OCI-LY7 (cell line): ENCODE measurements around the gene DIP2C. TPM values are rescaled to one million over a fixed set of nuclear protein-coding genes. Genes with fewer than 3 reads are reported as not detected.

Experiments used
- BruUV-seq: library from RNA; stranded (reverse); fragments of 400-500 nt; replicated peaks from 2 replicates; lab custom pipeline; 2021; lab: Mats Ljungman, UMichigan
- CTCF ChIA-PET: fragments of 300-600 bp; sonication (Branson Sonifier 250); formaldehyde crosslinking; loops from one replicate; lab custom pipeline; 2022; ENCODE audit warnings: antibody characterized with exemption; ENCODE audit not compliant: unreplicated experiment; lab: Charles Lee
- POLR2A ChIA-PET: fragments of 300-600 bp; sonication (Branson Sonifier 250); formaldehyde crosslinking; loops from one replicate; lab custom pipeline; 2022; ENCODE audit warnings: antibody characterized with exemption; lab: Charles Lee
- DNase-seq: peaks from one replicate; pipeline ENCODE4 v3.0.0-alpha.2; 2015; ENCODE audit warnings: low spot score
- H2AFZ ChIP-seq: fragments of 200-600 bp; sonication (generic), shearing (Covaris generic); 2 replicates; pipeline ENCODE4 v1.6.1; 2014; ENCODE audit warnings: mild to moderate bottlenecking, antibody characterized with exemption, low read length, moderate library complexity
- H3K27ac ChIP-seq: fragments of 200-600 bp; sonication (generic); 2 replicates; pipeline ENCODE4 v1.5.1; 2014; ENCODE audit warnings: mixed run types, low read depth, mild to moderate bottlenecking, moderate library complexity, low read length, inconsistent platforms; ENCODE audit not compliant: poor library complexity, severe bottlenecking
- H3K36me3 ChIP-seq: fragments of 200-600 bp; sonication (generic); 2 replicates; pipeline ENCODE4 v1.6.1; 2014; ENCODE audit warnings: mild to moderate bottlenecking, antibody characterized with exemption, low read length, moderate library complexity, mixed read lengths; ENCODE audit not compliant: insufficient read depth
- H3K4me1 ChIP-seq: fragments of 200-600 bp; sonication (generic); 2 replicates; pipeline ENCODE4 v1.5.1; 2014; ENCODE audit warnings: mild to moderate bottlenecking, low read length; ENCODE audit not compliant: insufficient read depth, poor library complexity, severe bottlenecking
- H3K4me2 ChIP-seq: fragments of 200-600 bp; sonication (generic); 2 replicates; pipeline ENCODE4 v1.6.1; 2014; ENCODE audit warnings: mild to moderate bottlenecking, low read length
- H3K4me3 ChIP-seq: fragments of 200-600 bp; sonication (generic); 2 replicates; pipeline ENCODE4 v1.5.1; 2014; ENCODE audit warnings: mild to moderate bottlenecking, low read depth, low read length; ENCODE audit not compliant: poor library complexity, severe bottlenecking
- H3K79me2 ChIP-seq: fragments of 200-600 bp; sonication (generic); 2 replicates; pipeline ENCODE4 v1.6.1; 2016; ENCODE audit warnings: low read depth, mild to moderate bottlenecking, low read length, moderate library complexity, mixed read lengths; ENCODE audit not compliant: insufficient read depth
- H3K9me2 ChIP-seq: fragments of 200-600 bp; sonication (generic); 2 replicates; pipeline ENCODE4 v1.6.1; 2016; ENCODE audit warnings: mild to moderate bottlenecking, low read length, mixed read lengths; ENCODE audit not compliant: insufficient read depth
- H3K9me3 ChIP-seq: fragments of 200-600 bp; sonication (generic); 2 replicates; pipeline ENCODE4 v1.6.1; 2014; ENCODE audit warnings: mild to moderate bottlenecking, mixed run types, low read length, mixed read lengths
- H4K20me1 ChIP-seq: fragments of 200-600 bp; sonication (generic); 2 replicates; pipeline ENCODE4 v1.6.1; 2014; ENCODE audit warnings: mild to moderate bottlenecking, antibody characterized with exemption, low read length, moderate library complexity, mixed read lengths; ENCODE audit not compliant: insufficient read depth
- CTCF ChIP-seq: fragments of 200-600 bp; sonication (generic); conservative IDR thresholded peaks from 2 replicates; pipeline ENCODE4 v1.5.1; 2014; ENCODE audit warnings: mild to moderate bottlenecking, antibody characterized with exemption, low read length, moderate library complexity, mixed read lengths
- EZH2phosphoT487 ChIP-seq: fragments of 200-600 bp; sonication (generic); IDR thresholded peaks from 2 replicates; pipeline ENCODE4 v1.6.1; 2018; ENCODE audit warnings: low read depth, borderline replicate concordance, mild to moderate bottlenecking, mixed run types, antibody characterized with exemption, low read length, moderate library complexity, mixed read lengths
- intact Hi-C: fragments of 100-400 bp; cut with micrococcal nuclease; formaldehyde crosslinking; loops from one replicate; pipeline ENCODE4 v1.10.0; 2022; ENCODE audit not compliant: unreplicated experiment
- total RNA-seq, 2 experiments: library from RNA; depleted of rRNA in 1 of 2; stranded (reverse); fragments of >200 nt in 1 of 2; shearing (Covaris generic) in 1 of 2; gene quantifications; 2 replicates each; pipeline ENCODE4 v1.2.3, GENCODE V29; 2014 to 2022

Gene DIP2C
- total RNA-seq, 2 experiments from 2014 or later, result 10.9 to 29.5 TPM

DNA sequence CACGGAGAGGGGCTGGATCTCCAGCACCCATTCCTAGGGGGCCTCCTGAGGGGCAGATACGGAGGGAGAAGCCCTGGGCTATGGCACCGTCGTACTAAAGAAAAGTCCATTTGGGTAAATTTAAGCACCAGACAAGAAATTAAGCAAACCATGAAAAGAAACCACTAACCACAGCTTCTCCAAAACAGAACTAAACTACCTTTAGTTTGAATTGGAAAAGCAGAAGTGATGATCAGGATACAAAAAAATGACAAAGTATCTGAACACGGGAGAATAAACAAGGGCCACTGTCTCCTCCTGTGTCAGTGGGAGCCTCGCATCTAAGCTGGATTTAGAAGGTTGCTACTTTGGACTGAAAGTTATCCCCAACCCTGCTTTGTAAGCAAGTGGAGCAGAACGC is 69.1 kb downstream of the DIP2C start:
- Histone ChIP-seq H3K27ac (peak overlapping the region; percentile 24), H4K20me1 (no peaks in the 10 kb centered on the region), H3K4me2 (peak overlapping the region; percentile 76), H3K9me2 (no peaks in the 10 kb centered on the region), H3K4me1 (peaks cover 20% of the 10 kb centered on the region), H2AFZ (peak overlapping the region; percentile 50), H3K79me2 (no peaks in the 10 kb centered on the region), H3K4me3 (peak overlapping the region; percentile 5), H3K9me3 (no peaks in the 10 kb centered on the region), H3K36me3 (no peaks in the 10 kb centered on the region)
- TF ChIP-seq CTCF (no peak), EZH2phosphoT487 (no peak)
- DNase-seq, result peak; percentile 61
- ChIA-PET POLR2A (interaction anchor here (0.8 to 1.4 kb wide), 3 partner anchors 8 to 160 kb away, joined by 3 to 4 read pairs (median 3); no protein-coding TSS in a partner anchor), CTCF (no interaction called here)
- BruUV-seq, result no TSS peak
- intact Hi-C loops, result loop anchor here (5.0 kb wide), 1 partner anchor 108 kb away; no protein-coding TSS in a partner anchor

DNA sequence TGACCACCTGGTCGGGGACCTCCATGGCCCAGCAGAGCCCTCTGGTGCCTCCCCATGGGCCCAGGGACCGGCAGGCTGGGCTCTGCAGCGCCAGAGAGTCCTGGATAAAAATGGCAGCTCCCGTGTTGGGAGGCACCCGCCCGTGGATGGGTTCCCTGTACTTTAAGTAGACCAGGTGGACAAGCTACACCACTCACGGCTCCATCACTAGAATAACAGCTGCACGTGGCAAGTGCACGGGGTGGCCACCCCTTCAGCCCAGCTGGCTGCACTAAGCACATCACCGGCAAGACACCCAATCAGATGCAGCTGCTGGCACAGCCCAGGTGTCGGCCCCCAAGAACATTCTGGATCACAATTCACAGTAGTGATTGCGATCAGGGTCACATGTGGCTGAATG is 69.8 kb downstream of the DIP2C start:
- H3K4me2 ChIP-seq, result peak overlapping the region; percentile 76
- H3K4me3 ChIP-seq, result peak overlapping the region; percentile 5
- H4K20me1 ChIP-seq, result no peaks in the 10 kb centered on the region
- peak overlapping the region; percentile 50; the same call in 1 of the 2 replicates for H2AFZ ChIP-seq
- intact Hi-C loops, result loop anchor here (5.0 kb wide), 2 partner anchors 92 to 107 kb away; no protein-coding TSS in a partner anchor
- BruUV-seq, result no TSS peak
- no peaks in the 10 kb centered on the region for H3K79me2 ChIP-seq
- DNase-seq, result peak; percentile 30
- H3K9me3 ChIP-seq, result no peaks in the 10 kb centered on the region
- H3K27ac ChIP-seq, result no peak overlapping the region
- TF ChIP-seq CTCF (no peak), EZH2phosphoT487 (no peak)
- CTCF ChIA-PET, result no interaction called here
- no peaks in the 10 kb centered on the region for H3K36me3 ChIP-seq
- peaks cover 20% of the 10 kb centered on the region for H3K4me1 ChIP-seq
- POLR2A ChIA-PET, result interaction anchor here (0.8 to 1.4 kb wide), 2 partner anchors 9 to 159 kb away, joined by 3 to 4 read pairs; no protein-coding TSS in a partner anchor
- no peaks in the 10 kb centered on the region for H3K9me2 ChIP-seq
